ENCODE data around the gene RAD21L1.

DNA sequence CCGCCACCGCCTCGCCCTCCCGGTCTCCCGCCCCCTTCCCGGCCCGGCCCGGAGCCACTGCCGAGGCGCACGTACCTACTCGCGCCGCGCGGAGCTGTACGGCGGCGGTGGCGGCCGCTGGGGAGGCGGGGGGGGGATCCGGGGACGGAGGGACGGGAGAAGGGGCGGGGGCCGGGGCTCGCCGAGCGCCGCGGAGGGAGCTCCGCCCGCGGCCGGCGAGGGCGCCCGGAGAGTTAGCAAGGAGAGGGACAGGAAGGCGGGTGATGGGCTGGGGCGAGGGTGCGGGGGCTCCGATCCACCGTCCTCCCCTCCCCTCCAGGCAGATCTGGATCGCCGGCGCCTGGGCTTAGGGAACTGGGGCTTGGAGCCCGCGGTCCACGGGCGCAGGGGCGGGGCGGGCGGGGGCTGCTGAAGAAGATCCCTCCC is 40.5 kb upstream of the RAD21L1 start:
- TF ChIP-seq, protein P1, sequence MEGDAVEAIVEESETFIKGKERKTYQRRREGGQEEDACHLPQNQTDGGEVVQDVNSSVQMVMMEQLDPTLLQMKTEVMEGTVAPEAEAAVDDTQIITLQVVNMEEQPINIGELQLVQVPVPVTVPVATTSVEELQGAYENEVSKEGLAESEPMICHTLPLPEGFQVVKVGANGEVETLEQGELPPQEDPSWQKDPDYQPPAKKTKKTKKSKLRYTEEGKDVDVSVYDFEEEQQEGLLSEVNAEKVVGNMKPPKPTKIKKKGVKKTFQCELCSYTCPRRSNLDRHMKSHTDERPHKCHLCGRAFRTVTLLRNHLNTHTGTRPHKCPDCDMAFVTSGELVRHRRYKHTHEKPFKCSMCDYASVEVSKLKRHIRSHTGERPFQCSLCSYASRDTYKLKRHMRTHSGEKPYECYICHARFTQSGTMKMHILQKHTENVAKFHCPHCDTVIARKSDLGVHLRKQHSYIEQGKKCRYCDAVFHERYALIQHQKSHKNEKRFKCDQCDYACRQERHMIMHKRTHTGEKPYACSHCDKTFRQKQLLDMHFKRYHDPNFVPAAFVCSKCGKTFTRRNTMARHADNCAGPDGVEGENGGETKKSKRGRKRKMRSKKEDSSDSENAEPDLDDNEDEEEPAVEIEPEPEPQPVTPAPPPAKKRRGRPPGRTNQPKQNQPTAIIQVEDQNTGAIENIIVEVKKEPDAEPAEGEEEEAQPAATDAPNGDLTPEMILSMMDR (IDR thresholded peaks at IDR 0.05): no peak
- TF ChIP-seq POLR2A (IDR thresholded peaks at IDR 0.05) (no peak), EP300 (IDR thresholded peaks at IDR 0.05) (no peak)
